Measurements from ENCODE around the gene DOCK1.

DOCK1 gene

GRCh38 chr10:126940670-126941310 lies 35.6 kb downstream of the DOCK1 start:
- no peak for TF ChIP-seq POLR2A (IDR thresholded peaks at IDR 0.05; ENCODE audit: low read depth, low read length)
- FAIRE-seq (no peak), DNase-seq (ENCODE audit: insufficient read length, low spot score) (no peak)

- TF ChIP-seq POLR2A (IDR thresholded peaks at IDR 0.05; ENCODE audit: low read depth, low read length): no peak
- DNase-seq (ENCODE audit: insufficient read length, low spot score): no peak
- FAIRE-seq: no peak
Observed at GRCh38 chr10:126944191-126944590, 39.0 kb downstream of the DOCK1 start.

- DNase-seq (ENCODE audit: insufficient read length, low spot score) (no peak), FAIRE-seq (no peak)
- no peak for TF ChIP-seq POLR2A (IDR thresholded peaks at IDR 0.05; ENCODE audit: low read depth, low read length)
Observed at GRCh38 chr10:126945351-126946030, 40.3 kb downstream of the DOCK1 start.

- TF ChIP-seq POLR2A (IDR thresholded peaks at IDR 0.05; ENCODE audit: low read depth, low read length): no peak
- no peak for FAIRE-seq
Observed at GRCh38 chr10:126946746-126947145, 41.5 kb downstream of the DOCK1 start.

GRCh38 chr10:126948355-126949160 lies 43.3 kb downstream of the DOCK1 start:
- no peak for DNase-seq (ENCODE audit: insufficient read length, low spot score)
- no peak for FAIRE-seq
- no peak for TF ChIP-seq POLR2A (IDR thresholded peaks at IDR 0.05; ENCODE audit: low read depth, low read length)

More at GRCh38 chr10:126946746-126947145, 41.5 kb downstream of the DOCK1 start:
- DNase-seq (ENCODE audit: insufficient read length, low spot score): no peak

DNA sequence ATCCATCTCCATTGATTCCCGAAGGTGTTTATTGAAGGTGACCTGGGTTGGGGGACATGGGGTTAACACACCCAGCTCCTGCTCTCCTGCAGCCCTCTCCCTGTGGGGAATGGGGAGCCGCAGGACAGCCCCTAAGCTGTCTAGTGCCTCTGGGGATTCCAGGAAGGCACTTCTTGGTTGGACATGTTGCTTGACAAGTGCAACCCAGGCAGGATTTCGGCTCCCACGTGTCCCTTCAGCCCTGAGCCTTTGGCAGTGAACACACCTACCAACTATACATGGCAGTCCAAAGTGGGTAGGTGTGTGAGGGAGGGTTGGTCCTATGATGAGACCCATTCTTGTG lies 43.9 kb downstream of the DOCK1 start:
- no peak for DNase-seq (ENCODE audit: insufficient read length, low spot score)
- no peak for TF ChIP-seq POLR2A (IDR thresholded peaks at IDR 0.05; ENCODE audit: low read depth, low read length)
- no peak for FAIRE-seq

DNA sequence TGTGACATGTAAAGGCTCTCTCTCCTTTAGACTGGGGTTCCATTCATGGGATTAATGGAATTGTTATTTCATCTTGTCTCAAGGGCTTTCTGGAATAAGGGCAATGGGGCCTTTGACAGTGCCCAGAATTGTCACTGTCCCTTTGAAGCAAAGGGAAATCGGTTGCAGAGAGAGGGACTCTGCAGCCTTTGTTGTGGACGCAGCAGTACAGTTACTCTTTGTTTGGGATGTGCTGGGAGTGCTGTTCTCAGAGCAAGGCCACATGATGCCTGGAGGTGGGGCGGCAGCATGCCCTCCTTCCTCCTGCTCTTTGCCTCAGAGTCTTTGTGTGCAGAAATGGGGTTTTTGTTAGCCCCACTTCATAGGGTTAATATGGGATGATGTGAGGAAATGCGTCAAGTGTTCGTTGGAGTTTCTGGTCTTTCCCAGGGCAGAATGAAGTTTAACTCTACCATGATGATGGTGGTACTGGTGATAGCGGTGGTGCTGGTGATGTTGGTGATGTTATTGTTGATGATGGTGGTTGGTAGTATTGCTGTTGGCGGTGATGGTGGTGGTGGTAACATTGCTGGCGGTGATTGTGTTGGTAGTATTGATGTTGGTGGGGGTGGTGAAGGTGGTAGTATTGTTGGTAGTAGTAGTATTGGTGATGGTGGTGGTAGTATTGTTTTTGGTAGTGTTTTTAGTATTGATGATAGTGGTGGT lies 45.3 kb downstream of the DOCK1 start:
- no peak for FAIRE-seq
- no peak for DNase-seq (ENCODE audit: insufficient read length, low spot score)
- TF ChIP-seq POLR2A (IDR thresholded peaks at IDR 0.05; ENCODE audit: low read depth, low read length): no peak

DNA sequence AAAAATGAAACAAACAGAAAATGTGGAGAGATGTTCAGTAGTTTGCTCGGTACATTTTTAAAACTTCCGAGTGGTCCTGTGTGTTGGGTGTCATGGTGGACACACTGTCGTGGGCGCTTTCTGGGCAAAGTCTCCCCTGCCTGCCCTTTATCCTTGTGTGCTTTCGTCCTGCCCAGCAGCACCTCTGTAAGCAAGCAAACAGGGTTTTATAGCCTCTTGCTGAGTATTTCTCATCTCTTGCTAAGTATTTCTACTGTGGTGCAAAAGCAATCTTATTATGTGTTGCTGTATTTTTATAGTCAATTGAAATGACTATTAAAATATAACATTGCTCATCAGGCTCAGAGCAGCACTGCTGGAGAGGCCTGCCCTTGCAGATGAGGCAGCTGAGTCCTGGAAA lies 48.7 kb downstream of the DOCK1 start:
- FAIRE-seq: no peak
- no peak for TF ChIP-seq POLR2A (IDR thresholded peaks at IDR 0.05; ENCODE audit: low read depth, low read length)
- DNase-seq (ENCODE audit: insufficient read length, low spot score): no peak

GRCh38 chr10:126955396-126955795 lies 50.2 kb downstream of the DOCK1 start:
- DNase-seq (ENCODE audit: insufficient read length, low spot score) (no peak), FAIRE-seq (no peak)
- TF ChIP-seq POLR2A (IDR thresholded peaks at IDR 0.05; ENCODE audit: low read depth, low read length): no peak

DNA sequence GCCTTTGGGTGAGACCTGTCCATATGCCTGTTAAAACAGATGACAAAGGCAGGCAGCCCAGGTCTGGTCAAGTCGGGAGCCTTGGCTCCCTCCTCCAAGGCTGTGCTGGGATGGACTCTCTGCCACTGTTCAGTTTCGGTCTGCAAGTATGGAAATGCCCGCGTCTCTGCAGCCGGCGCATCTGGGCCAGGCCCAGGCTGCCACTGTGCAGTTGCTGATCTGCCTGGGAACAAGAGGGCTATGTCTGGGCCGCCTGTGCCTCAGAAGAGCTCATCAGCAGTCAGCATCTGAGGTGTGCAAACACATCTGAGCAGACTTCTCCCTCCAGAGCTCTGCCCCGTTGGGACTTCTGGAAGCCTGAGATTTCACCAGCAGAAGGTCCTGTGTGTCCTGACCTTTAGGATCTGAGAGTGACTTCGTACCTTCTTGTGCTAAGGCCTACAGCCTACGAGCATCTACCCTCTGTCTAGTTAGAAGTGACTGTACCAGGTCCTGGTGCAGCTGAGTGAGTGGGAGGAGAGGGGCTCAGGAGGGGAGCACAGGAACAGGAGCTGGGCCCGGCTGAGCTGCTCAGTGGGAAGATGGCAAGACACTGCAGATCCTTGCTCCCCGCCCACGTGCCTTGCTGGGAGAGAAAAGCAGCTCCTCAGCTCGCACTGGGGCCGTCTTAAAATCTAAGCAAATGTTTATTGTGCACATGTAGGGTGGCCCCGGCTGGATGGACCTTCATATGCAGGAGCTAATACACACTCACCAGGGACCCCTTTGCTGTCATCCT lies 50.9 kb downstream of the DOCK1 start:
- no peak for FAIRE-seq
- DNase-seq (ENCODE audit: insufficient read length, low spot score): no peak
- no peak for TF ChIP-seq POLR2A (IDR thresholded peaks at IDR 0.05; ENCODE audit: low read depth, low read length)

DNA sequence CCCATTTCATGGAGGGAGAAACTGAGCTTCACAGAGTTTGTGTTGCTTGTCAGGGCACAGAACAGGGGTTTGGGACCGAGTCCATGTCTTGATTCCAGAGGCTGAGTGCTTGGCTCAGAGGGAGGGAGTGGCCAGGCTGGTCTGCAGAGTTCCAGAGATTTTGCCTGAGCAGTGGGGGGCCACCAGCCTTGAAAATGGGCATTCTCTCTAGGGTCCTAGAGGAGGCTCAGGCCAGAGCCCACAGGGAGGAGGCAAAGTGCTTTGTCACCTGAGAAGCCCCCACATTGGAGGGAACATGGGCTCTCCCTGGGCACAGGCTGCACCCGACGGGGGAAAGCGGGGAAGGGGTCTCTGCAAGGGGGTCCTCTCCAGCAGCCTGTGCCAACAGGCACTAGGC lies 51.5 kb downstream of the DOCK1 start:
- no peak for TF ChIP-seq POLR2A (IDR thresholded peaks at IDR 0.05; ENCODE audit: low read depth, low read length)
- FAIRE-seq: no peak
- no peak for DNase-seq (ENCODE audit: insufficient read length, low spot score)

- DNase-seq (ENCODE audit: insufficient read length, low spot score) (no peak), FAIRE-seq (no peak)
- no peak for TF ChIP-seq POLR2A (IDR thresholded peaks at IDR 0.05; ENCODE audit: low read depth, low read length)
Observed at GRCh38 chr10:126957111-126957510, 51.9 kb downstream of the DOCK1 start.

- DNase-seq (ENCODE audit: insufficient read length, low spot score) (no peak), FAIRE-seq (no peak)
- no peak for TF ChIP-seq POLR2A (IDR thresholded peaks at IDR 0.05; ENCODE audit: low read depth, low read length)
Observed at GRCh38 chr10:126959431-126959830, 54.2 kb downstream of the DOCK1 start.

Measured in H54 (cell line).